HepG2 (cell line): ENCODE results near the gene ACER3. TPM values are rescaled to one million over a fixed set of nuclear protein-coding genes. Genes with fewer than 3 reads are reported as not detected.

Source experiments
- BRD4 ChIP-seq: sonication (generic); formaldehyde crosslinking; IDR thresholded peaks from 2 replicates; pipeline ENCODE4 v1.4.0; 2020; ENCODE audit warnings: missing genetic modification reagents
- FOXA1 ChIP-seq, 2 experiments: fragments of 450-650 bp in 1 of 2; sonication (generic) in 1 of 2; formaldehyde crosslinking in 1 of 2; IDR thresholded peaks; 2 replicates each; pipeline versions ENCODE4 v1.4.0 to v1.6.1; 2016 to 2020; ENCODE audit warnings: missing genetic modification reagents in 1 of 2
- MBD4 ChIP-seq: IDR thresholded peaks from 2 replicates; pipeline ENCODE4 v1.6.1; 2012; ENCODE audit warnings: low read length, inconsistent platforms, borderline replicate concordance
- MXI1 ChIP-seq: IDR thresholded peaks from 3 replicates; pipeline ENCODE4 v1.6.1; 2012; ENCODE audit warnings: low read depth, low read length, inconsistent platforms, borderline replicate concordance
- NFE2 ChIP-seq: sonication (generic); formaldehyde crosslinking; IDR thresholded peaks from 2 replicates; pipeline ENCODE4 v1.4.0; 2020; ENCODE audit warnings: missing genetic modification reagents
- PHF21A ChIP-seq: sonication (generic); formaldehyde crosslinking; IDR thresholded peaks from 2 replicates; pipeline ENCODE4 v1.5.0; 2020; ENCODE audit warnings: mild to moderate bottlenecking, missing genetic modification reagents
- SIX1 ChIP-seq: sonication (generic); formaldehyde crosslinking; IDR thresholded peaks from 2 replicates; pipeline ENCODE4 v1.4.0; 2020; ENCODE audit warnings: missing genetic modification reagents, borderline replicate concordance
- SMAD3 ChIP-seq: sonication (generic); formaldehyde crosslinking; IDR thresholded peaks from 2 replicates; pipeline ENCODE4 v1.4.0; 2020; ENCODE audit warnings: missing genetic modification reagents
- SSRP1 ChIP-seq: IDR thresholded peaks from 2 replicates; pipeline ENCODE4 v1.6.1; 2016; ENCODE audit warnings: control low read depth
- ZNF234 ChIP-seq: sonication (generic); formaldehyde crosslinking; conservative IDR thresholded peaks from 2 replicates; pipeline ENCODE4 v1.5.1; 2020; ENCODE audit warnings: mild to moderate bottlenecking, missing genetic modification reagents
- ZNF235 ChIP-seq: sonication (generic); formaldehyde crosslinking; IDR thresholded peaks from 2 replicates; pipeline ENCODE4 v1.8.1; 2023; ENCODE audit warnings: mild to moderate bottlenecking, missing genetic modification reagents, borderline replicate concordance
- ZNF3 ChIP-seq: IDR thresholded peaks from 2 replicates; pipeline ENCODE4 v1.7.0; 2017; ENCODE audit warnings: inconsistent platforms
- polyA plus RNA-seq, 8 experiments: library from polyadenylated mRNA; depleted of rRNA in 3 of 8; stranded (reverse) in 7 of 8; unstranded in 1 of 8; fragments of >200 nt; fragmentation: Illumina TruSeq in 4 of 8; extraction: Trizol in 4 of 8; gene quantifications; 2 replicates each; pipeline versions ENCODE4 v1.2.1 to v1.2.3, GENCODE V29; 2011 to 2016; ENCODE audit warnings: low read depth in 4 of 8, missing spikeins in 1 of 8, mixed read lengths in 1 of 8; ENCODE audit not compliant: insufficient read depth in 1 of 8
- total RNA-seq, 5 experiments: library from RNA; depleted of rRNA; stranded (reverse); fragments of >200 nt; fragmentation: Illumina TruSeq; extraction: Trizol; gene quantifications; 2 replicates each; pipeline ENCODE4 v1.2.3, GENCODE V29; 2016; ENCODE audit warnings: low read depth in 1 of 5
- TF ChIP-seq, protein P1 (sequence below): sonication (generic); formaldehyde crosslinking; IDR thresholded peaks from 2 replicates; pipeline ENCODE4 v1.5.0; 2020; ENCODE audit warnings: mild to moderate bottlenecking, missing genetic modification reagents
- TF ChIP-seq, protein P2 (sequence below): sonication (generic); formaldehyde crosslinking; IDR thresholded peaks from 2 replicates; pipeline ENCODE4 v1.4.0; 2020; ENCODE audit warnings: mild to moderate bottlenecking, missing genetic modification reagents
- TF ChIP-seq, protein P3 (sequence below): sonication (generic); formaldehyde crosslinking; IDR thresholded peaks from 2 replicates; pipeline ENCODE4 v1.4.0; 2020; ENCODE audit warnings: missing genetic modification reagents
- TF ChIP-seq, protein P4 (sequence below): sonication (generic); formaldehyde crosslinking; IDR thresholded peaks from 2 replicates; pipeline ENCODE4 v1.4.0; 2020; ENCODE audit warnings: missing genetic modification reagents
- TF ChIP-seq, protein P5 (sequence below): sonication (generic); formaldehyde crosslinking; IDR thresholded peaks from 2 replicates; pipeline ENCODE4 v1.4.0; 2020; ENCODE audit warnings: missing genetic modification reagents
- TF ChIP-seq, protein P6 (sequence below): sonication (generic); formaldehyde crosslinking; IDR thresholded peaks from 2 replicates; pipeline ENCODE4 v1.5.1; 2020; ENCODE audit warnings: missing genetic modification reagents, mild to moderate bottlenecking, borderline replicate concordance

ACER3 gene
- total and polyA plus RNA-seq, 2 of the 13 experiments (the other 11 are each of a cell fraction or from before 2014, with no cell fraction given), result 6.0 to 9.8 TPM

DNA sequence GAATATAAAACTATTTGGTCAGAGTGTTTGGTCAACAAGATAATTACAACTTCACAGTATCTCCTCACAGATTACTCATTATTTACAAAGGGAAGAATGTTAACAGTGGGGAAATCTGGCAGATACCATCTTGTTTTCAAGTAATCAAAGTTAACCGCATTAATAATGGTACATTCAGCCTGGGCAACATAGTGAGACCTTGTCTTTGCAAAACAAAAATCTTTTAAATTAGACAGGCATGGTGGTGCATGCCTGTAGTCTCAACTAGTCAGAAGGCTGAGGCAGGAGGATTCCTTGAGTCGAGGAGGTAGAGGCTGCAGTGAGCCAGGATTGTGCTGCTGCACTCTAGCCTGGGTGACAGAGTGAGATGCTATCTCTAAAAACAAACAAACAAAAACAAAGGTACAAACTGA, 78.5 kb downstream of the ACER3 start (continued):
- no peak for TF ChIP-seq BRD4 (CRISPR knock-in tag)
- TF ChIP-seq PHF21A (CRISPR knock-in tag), result no peak
- TF ChIP-seq, protein P1, sequence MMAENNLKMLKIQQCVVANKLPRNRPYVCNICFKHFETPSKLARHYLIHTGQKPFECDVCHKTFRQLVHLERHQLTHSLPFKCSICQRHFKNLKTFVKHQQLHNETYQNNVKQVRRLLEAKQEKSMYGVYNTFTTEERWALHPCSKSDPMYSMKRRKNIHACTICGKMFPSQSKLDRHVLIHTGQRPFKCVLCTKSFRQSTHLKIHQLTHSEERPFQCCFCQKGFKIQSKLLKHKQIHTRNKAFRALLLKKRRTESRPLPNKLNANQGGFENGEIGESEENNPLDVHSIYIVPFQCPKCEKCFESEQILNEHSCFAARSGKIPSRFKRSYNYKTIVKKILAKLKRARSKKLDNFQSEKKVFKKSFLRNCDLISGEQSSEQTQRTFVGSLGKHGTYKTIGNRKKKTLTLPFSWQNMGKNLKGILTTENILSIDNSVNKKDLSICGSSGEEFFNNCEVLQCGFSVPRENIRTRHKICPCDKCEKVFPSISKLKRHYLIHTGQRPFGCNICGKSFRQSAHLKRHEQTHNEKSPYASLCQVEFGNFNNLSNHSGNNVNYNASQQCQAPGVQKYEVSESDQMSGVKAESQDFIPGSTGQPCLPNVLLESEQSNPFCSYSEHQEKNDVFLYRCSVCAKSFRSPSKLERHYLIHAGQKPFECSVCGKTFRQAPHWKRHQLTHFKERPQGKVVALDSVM, result 0 out of 2 replicates have a peak, but pooled peaks have one; percentile 32
- peak; percentile 14; the same call in 1 of the 2 replicates for TF ChIP-seq SIX1
- TF ChIP-seq, protein P2, sequence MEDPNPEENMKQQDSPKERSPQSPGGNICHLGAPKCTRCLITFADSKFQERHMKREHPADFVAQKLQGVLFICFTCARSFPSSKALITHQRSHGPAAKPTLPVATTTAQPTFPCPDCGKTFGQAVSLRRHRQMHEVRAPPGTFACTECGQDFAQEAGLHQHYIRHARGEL (CRISPR knock-in tag), result no peak
- no peak for TF ChIP-seq MBD4
- TF ChIP-seq FOXA1 (IDR thresholded peaks at IDR 0.05), result peak; percentile 66
- no peak for TF ChIP-seq FOXA1 (CRISPR knock-in tag; IDR thresholded peaks at IDR 0.05)
- TF ChIP-seq MXI1, result no peak
- TF ChIP-seq SSRP1 (CRISPR knock-in tag), result no peak
- TF ChIP-seq, protein P3, sequence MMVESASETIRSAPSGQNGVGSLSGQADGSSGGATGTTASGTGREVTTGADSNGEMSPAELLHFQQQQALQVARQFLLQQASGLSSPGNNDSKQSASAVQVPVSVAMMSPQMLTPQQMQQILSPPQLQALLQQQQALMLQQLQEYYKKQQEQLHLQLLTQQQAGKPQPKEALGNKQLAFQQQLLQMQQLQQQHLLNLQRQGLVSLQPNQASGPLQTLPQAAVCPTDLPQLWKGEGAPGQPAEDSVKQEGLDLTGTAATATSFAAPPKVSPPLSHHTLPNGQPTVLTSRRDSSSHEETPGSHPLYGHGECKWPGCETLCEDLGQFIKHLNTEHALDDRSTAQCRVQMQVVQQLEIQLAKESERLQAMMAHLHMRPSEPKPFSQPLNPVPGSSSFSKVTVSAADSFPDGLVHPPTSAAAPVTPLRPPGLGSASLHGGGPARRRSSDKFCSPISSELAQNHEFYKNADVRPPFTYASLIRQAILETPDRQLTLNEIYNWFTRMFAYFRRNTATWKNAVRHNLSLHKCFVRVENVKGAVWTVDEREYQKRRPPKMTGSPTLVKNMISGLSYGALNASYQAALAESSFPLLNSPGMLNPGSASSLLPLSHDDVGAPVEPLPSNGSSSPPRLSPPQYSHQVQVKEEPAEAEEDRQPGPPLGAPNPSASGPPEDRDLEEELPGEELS (CRISPR knock-in tag), result peak; percentile 24; the same call in 1 of the 2 replicates
- TF ChIP-seq ZNF3 (CRISPR knock-in tag), result no peak
- TF ChIP-seq, protein P4, sequence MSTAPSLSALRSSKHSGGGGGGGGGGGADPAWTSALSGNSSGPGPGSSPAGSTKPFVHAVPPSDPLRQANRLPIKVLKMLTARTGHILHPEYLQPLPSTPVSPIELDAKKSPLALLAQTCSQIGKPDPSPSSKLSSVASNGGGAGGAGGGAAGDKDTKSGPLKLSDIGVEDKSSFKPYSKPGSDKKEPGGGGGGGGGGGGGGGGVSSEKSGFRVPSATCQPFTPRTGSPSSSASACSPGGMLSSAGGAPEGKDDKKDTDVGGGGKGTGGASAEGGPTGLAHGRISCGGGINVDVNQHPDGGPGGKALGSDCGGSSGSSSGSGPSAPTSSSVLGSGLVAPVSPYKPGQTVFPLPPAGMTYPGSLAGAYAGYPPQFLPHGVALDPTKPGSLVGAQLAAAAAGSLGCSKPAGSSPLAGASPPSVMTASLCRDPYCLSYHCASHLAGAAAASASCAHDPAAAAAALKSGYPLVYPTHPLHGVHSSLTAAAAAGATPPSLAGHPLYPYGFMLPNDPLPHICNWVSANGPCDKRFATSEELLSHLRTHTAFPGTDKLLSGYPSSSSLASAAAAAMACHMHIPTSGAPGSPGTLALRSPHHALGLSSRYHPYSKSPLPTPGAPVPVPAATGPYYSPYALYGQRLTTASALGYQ (CRISPR knock-in tag), result no peak
- no peak for TF ChIP-seq ZNF235 (CRISPR knock-in tag)
- no peak for TF ChIP-seq ZNF234 (CRISPR knock-in tag)
- TF ChIP-seq, protein P5, sequence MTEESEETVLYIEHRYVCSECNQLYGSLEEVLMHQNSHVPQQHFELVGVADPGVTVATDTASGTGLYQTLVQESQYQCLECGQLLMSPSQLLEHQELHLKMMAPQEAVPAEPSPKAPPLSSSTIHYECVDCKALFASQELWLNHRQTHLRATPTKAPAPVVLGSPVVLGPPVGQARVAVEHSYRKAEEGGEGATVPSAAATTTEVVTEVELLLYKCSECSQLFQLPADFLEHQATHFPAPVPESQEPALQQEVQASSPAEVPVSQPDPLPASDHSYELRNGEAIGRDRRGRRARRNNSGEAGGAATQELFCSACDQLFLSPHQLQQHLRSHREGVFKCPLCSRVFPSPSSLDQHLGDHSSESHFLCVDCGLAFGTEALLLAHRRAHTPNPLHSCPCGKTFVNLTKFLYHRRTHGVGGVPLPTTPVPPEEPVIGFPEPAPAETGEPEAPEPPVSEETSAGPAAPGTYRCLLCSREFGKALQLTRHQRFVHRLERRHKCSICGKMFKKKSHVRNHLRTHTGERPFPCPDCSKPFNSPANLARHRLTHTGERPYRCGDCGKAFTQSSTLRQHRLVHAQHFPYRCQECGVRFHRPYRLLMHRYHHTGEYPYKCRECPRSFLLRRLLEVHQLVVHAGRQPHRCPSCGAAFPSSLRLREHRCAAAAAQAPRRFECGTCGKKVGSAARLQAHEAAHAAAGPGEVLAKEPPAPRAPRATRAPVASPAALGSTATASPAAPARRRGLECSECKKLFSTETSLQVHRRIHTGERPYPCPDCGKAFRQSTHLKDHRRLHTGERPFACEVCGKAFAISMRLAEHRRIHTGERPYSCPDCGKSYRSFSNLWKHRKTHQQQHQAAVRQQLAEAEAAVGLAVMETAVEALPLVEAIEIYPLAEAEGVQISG (CRISPR knock-in tag), result no peak
- TF ChIP-seq, protein P6, sequence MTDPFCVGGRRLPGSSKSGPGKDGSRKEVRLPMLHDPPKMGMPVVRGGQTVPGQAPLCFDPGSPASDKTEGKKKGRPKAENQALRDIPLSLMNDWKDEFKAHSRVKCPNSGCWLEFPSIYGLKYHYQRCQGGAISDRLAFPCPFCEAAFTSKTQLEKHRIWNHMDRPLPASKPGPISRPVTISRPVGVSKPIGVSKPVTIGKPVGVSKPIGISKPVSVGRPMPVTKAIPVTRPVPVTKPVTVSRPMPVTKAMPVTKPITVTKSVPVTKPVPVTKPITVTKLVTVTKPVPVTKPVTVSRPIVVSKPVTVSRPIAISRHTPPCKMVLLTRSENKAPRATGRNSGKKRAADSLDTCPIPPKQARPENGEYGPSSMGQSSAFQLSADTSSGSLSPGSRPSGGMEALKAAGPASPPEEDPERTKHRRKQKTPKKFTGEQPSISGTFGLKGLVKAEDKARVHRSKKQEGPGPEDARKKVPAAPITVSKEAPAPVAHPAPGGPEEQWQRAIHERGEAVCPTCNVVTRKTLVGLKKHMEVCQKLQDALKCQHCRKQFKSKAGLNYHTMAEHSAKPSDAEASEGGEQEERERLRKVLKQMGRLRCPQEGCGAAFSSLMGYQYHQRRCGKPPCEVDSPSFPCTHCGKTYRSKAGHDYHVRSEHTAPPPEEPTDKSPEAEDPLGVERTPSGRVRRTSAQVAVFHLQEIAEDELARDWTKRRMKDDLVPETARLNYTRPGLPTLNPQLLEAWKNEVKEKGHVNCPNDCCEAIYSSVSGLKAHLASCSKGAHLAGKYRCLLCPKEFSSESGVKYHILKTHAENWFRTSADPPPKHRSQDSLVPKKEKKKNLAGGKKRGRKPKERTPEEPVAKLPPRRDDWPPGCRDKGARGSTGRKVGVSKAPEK (CRISPR knock-in tag), result no peak
- TF ChIP-seq NFE2 (CRISPR knock-in tag), result no peak
- TF ChIP-seq SMAD3 (CRISPR knock-in tag), result no peak
